ENCODE measurements around the gene ARHGEF39.
A peak's percentile ranks its signal among the peaks of the same experiment; 100 is the strongest.
"Not testable (repeated sequence)": the region's sequence is repeated elsewhere in the genome, so short reads cannot be mapped to it uniquely, and the experiment has no call there.

ARHGEF39 gene

DNA sequence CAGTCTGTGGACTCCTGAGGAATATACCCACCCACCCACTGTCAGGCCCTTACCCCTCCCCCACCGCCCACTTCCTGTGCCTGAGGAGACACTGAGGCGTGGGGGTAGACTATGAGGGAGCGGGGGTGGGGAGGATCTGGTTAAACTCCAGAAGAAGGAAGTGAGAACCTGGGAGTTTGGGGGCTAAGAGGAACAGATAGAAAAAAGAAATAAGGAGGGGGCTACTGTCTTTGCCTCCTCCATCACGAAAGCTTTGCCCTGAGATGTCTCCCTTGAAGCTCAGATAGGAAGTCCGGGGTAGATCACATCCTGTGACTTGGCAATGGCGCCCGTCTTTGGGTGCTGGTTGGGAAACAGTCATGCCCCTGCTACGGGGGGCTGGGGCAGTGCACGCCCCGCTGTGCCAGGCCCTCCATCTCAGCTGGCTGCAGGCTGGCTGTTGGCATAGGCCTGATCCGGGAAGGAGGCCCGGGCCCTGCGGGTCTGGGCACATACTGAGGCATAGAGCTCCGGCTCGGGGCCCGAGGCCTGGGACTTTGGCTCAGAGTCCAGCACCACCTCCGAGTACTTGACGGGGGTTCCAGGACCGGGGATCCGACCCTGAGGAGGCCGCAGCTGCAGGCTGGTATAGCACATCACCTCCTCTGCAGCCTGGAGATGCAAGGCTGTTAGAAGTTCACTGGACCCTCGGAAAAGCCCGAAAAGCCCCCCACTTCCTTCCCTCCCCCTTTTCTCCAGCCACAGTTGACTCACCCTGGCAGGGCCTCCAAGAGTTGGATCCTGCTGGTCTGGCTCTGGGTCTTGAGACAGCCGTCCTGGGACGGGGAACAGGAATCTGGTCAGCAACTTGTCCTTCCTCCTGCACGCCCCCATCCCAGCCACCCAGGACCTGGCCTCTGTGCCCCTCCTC lies 15.3 kb downstream of the ARHGEF39 start:
- peak; percentile 29 to 73 (median 42) for DNase-seq

GRCh38 chr9:35646533-35647265 lies 18.3 kb downstream of the ARHGEF39 start:
- peak; percentile 85 to 96 (median 90) for DNase-seq

DNA sequence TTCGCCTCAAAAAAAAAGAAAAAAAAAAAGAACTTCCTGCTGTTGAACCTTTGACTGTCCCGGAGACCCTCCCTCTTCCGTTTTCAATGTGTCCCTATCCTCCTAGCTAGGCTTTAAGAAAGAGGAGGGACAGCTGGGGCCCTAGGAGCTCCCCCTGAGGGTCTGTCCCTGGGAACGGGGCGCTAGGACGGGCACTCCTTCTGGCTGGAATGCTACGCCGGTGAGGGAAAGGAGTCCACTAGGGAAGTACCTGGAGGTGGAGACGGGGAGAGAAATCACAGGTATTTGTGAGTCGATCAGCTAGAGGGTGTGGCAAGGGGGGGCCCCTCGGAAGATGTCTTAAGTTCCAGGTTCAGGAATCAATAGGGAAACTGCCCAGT lies 18.9 kb downstream of the ARHGEF39 start:
- peak in 4 of 6 experiments; percentile 41 to 56 (median 49) for DNase-seq

- DNase-seq, result not testable (repeated sequence)
Measured at GRCh38 chr9:35645736-35646135, 19.3 kb downstream of the ARHGEF39 start.

DNA sequence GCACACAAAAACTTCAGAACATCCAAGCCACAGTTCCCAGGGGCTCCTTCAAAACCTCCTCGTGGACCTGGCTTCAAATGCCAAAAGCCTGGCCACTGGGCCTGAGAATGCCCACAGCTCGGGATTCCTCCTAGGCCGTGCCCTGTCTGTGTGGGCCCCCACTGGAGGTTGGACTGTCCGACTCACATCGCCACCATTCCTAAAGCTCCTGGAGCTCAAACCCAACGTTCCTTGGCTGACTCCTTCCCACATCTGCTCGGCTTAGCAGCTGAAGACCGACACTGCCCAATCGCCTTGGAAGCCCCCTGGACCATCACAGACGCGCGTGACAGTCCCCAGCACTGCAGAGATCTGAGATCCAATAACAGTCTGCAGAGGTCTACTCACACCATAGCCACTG lies 21.9 kb downstream of the ARHGEF39 start:
- DNase-seq, result no peak

- not testable (repeated sequence) for DNase-seq
Measured at GRCh38 chr9:35641478-35641877, 23.5 kb downstream of the ARHGEF39 start.

DNA sequence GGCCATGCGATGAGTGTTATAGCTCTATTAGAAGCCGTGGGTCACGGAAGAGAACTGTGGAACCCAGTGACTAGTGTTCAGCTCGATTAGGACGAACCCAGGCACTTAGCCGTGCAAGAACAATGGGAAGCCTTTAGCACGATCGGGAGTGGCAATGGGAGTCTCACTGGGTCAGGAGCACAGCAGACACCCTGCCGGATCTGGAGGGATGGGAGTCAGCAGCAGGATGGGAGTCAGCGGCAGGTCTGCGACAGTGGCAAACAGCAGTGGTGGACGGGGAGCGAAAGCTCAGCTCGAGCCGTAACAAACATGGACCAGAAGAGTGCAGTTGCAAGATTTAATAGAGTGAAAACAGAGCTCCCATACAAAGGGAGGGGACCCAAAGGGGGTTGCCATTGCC lies 24.6 kb downstream of the ARHGEF39 start:
- DNase-seq, result not testable (repeated sequence)

- DNase-seq, result no peak
Measured at GRCh38 chr9:35639631-35640030, 25.4 kb downstream of the ARHGEF39 start.

- not testable (repeated sequence) for DNase-seq
Measured at GRCh38 chr9:35639225-35639624, 25.8 kb downstream of the ARHGEF39 start.

- DNase-seq, result peak in 4 of 6 experiments; percentile 14 to 47 (median 38)
Measured at GRCh38 chr9:35638751-35639150, 26.2 kb downstream of the ARHGEF39 start.

DNA sequence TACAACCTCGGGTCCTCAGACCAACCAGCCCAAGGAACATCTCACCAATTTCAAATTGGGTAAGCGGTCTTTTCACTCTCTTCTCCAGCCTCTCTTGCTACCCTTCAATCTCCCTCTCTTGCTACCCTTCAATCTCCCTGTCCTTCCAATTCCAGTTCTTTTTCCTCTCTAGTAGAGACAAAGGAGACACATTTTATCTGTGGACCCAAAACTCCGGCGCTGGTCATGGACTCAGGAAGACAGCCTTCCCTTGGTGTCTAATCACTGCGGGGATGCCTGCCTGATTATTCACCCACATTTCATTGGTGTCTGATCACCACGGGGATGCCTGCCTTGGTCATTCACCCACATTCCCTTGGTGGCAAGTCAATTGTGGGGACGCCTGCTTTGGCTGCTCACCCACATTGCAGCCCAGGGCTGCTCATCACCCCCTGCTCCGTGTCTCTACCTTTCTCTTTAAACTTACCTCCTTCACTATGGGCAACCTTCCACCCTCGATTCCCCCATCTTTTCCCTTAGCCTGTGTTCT lies 27.5 kb downstream of the ARHGEF39 start:
- DNase-seq, result not testable (repeated sequence)

DNA sequence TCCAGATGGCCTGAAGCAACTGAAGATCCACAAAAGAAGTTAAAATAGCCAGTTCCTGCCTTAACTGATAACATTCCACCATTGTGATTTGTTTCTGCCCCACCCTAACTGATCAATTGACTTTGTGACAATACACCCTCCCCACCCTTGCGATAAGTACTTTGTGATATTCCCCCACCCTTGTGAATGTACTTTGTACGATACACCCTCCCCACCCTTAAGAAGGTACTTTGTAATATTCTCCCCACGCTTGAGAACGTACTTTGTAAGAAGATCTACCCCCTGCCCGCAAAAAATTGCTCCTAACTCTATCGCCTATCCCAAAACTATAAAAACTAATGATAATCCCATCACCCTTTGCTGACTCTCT lies 28.1 kb downstream of the ARHGEF39 start:
- not testable (repeated sequence) for DNase-seq

DNA sequence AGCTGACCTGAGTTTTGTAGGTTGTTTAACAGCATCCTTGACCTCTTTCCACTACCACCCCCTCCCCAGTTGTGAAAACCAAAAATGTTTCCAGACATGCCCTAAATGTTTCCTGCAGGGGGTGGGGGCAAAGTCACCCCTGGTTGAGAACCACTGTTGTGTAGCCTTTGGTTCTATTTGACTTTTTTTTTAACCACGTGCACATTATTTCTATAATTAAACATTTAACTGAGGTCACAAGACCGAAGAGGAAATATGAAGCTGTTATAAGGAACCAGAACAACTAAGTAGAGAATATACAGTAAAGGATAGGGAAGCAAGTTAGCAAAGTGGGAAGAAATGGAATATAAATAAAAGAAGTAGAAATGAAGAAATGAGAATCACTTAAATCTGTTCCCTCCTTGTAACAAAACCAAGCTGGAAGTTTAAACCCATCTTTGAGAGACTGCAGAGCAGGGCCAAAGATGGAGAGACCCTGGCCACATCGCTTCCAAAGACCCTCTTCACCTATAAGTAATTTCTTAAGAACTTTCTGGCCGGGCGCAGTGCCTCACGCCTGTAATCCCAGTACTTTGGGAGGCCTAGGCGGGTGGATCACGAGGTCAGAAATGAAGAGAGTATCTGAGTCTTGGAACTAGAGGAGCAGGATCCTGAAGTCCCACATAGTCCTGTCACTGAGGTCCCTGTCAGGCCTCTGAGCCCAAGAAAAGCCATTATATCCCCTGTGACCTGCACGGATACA lies 28.7 kb downstream of the ARHGEF39 start:
- DNase-seq, result no peak

- no peak for DNase-seq
Measured at GRCh38 chr9:35635730-35636129, 29.3 kb downstream of the ARHGEF39 start.

DNA sequence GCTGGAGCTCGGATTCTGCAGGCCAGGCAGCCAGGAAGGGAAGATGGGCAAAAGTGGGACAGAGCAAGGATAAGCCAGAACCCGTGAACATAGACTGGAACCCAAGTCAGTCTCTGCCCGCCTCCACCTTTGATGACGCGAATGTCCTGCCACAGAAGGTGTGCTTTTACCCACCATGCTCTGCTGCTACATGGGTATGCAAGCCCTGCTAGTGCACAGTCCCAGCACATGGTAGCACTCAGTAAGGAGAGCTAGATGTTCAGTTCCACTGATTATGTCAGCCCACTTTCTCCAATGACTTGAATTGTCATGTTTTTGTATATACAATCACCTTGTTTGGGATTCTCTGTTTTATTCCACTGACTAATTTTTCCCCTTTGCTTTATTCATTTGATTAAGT lies 35.4 kb downstream of the ARHGEF39 start:
- DNase-seq, result no peak

- DNase-seq, result no peak
Measured at GRCh38 chr9:35628389-35628991, 36.5 kb downstream of the ARHGEF39 start.

GRCh38 chr9:35627575-35627974 lies 37.4 kb downstream of the ARHGEF39 start:
- DNase-seq, result no peak

DNA sequence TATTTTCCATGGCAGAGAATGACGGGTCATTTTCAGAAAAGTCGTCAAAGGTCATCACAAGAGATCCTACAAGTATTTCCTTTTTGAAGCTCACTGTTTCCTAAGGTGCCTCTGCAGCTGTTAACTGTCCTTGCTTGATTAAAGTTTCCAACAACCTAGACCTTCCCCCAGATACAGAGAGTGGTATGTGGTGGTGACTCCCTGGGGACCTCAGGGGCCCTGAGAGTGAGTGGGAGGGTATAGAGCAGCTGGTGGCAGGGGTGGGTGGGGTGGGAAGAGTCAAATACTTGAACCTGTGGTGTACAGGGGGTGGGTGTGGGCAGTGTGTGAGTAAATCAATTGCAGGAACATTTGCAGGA lies 45.2 kb downstream of the ARHGEF39 start:
- no peak for DNase-seq

- no peak for DNase-seq
Measured at GRCh38 chr9:35618854-35619799, 45.9 kb downstream of the ARHGEF39 start.

- no peak for DNase-seq
Measured at GRCh38 chr9:35618325-35618727, 46.7 kb downstream of the ARHGEF39 start, which contains the start of gene CD72. TSS of gene CD72 (minus strand) at chr9:35618413. CDS start at chr9:35618303, 110 bp downstream.

DNA sequence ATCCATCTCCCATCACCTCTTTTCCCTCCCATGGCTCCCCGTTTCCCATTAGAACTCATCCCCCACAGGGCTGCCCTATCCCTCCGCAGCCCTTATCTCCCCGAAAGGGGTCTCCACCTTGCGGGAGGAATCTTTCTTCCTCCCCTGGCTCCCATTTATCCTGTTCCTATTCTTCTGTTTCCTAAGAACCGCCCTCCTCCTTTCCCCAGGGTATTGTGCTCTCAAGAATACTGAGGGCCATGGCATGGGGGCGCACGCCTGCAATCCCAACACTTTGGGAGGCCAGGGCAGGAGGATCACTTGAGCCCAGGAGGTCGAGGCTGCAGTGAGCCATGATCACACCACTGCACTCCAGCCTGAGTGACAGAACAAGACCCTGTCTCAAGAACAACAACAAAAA lies 47.4 kb downstream of the ARHGEF39 start:
- DNase-seq, result no peak

Data from stimulated activated naive CD4-positive, alpha-beta T cell (primary cell).